Vagina (tissue), 2 donors: ENCODE results near the gene CARD9. TPM values are rescaled to one million over a fixed set of nuclear protein-coding genes. Genes with fewer than 3 reads are reported as not detected.

Experiments
- DNase-seq, 2 donors: peaks; one replicate each; pipeline ENCODE4 v3.0.0-alpha.2; 2017; ENCODE audit errors: extremely low spot score in 2 of 2
- H3K27ac ChIP-seq: fragments of 200-600 bp; sonication (generic); one replicate; pipeline ENCODE4 v1.5.1; 2019
- H3K27me3 ChIP-seq: fragments of 200-600 bp; sonication (generic); one replicate; pipeline ENCODE4 v1.5.1; 2019
- H3K36me3 ChIP-seq, 2 donors: fragments of 200-600 bp; sonication (generic); one replicate each; pipeline ENCODE4 v1.5.1; 2017 to 2019
- H3K4me1 ChIP-seq: fragments of 200-600 bp; sonication (generic); one replicate; pipeline ENCODE4 v1.5.1; 2019
- H3K4me3 ChIP-seq, 2 donors: fragments of 200-600 bp; sonication (generic); 1 replicate in 1 of 2; 2 replicates in 1 of 2; pipeline ENCODE4 v1.5.1; 2016 to 2019
- H3K9me3 ChIP-seq: fragments of 200-600 bp; sonication (generic); one replicate; pipeline ENCODE4 v1.5.1; 2019
- POLR2A ChIP-seq, 2 donors: fragments of 450-650 bp; IDR thresholded peaks; one replicate each; pipeline ENCODE4 v1.6.1; 2017; ENCODE audit warnings: antibody characterized with exemption in 2 of 2, mild to moderate bottlenecking in 2 of 2, moderate library complexity in 2 of 2
- POLR2AphosphoS5 ChIP-seq, 2 donors: sonication (generic); formaldehyde crosslinking; IDR thresholded peaks; one replicate each; pipeline ENCODE4 v1.9.0; 2017; ENCODE audit warnings: antibody characterized with exemption in 2 of 2, mild to moderate bottlenecking in 2 of 2, low read depth in 1 of 2; ENCODE audit not compliant: insufficient read depth in 1 of 2
- intact Hi-C: fragments of 100-400 bp; cut with DNase I; formaldehyde crosslinking; loops from one replicate; pipeline ENCODE4 v1.15.1; 2023
- total RNA-seq: library from RNA; depleted of rRNA; stranded (reverse); fragments of >200 nt; gene quantifications from one replicate; pipeline ENCODE4 v1.2.3, GENCODE V29; 2016
- TF ChIP-seq, protein P1 (sequence below), 3 experiments: fragments of 450-650 bp in 2 of 3; fragments of 200-600 bp in 1 of 3; sonication (generic) in 1 of 3; IDR thresholded peaks; one replicate each; pipeline ENCODE4 v1.5.1; 2017 to 2019; ENCODE audit warnings: antibody characterized with exemption in 3 of 3, mild to moderate bottlenecking in 2 of 3, moderate library complexity in 2 of 3

The CARD9 gene
- total RNA-seq, 1 donor from 2014 or later: 16.9 TPM

DNA sequence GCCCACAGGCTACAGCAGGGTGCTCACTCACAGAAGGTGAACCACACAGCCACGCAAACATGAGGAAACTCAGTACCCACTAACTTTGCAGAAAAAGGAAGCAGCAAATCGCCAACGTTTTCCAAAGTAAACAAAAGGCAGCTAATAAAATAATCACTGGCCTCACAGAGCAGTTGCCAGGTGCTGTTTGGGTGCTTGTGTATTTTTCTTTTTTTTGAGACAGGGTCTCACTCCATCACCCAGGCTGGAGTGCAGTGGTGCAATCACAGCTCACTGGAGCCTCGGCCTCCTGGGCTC, 22.7 kb upstream of the CARD9 start:
- Histone ChIP-seq H3K36me3 (peaks cover 0 to 68% of the 10 kb centered on the region in 2 donors), H3K27me3 (no peaks in the 10 kb centered on the region), H3K27ac (no peak overlapping the region), H3K9me3 (no peaks in the 10 kb centered on the region), H3K4me3 (no peak overlapping the region), H3K4me1 (peaks cover 21% of the 10 kb centered on the region)
- TF ChIP-seq, protein P1, sequence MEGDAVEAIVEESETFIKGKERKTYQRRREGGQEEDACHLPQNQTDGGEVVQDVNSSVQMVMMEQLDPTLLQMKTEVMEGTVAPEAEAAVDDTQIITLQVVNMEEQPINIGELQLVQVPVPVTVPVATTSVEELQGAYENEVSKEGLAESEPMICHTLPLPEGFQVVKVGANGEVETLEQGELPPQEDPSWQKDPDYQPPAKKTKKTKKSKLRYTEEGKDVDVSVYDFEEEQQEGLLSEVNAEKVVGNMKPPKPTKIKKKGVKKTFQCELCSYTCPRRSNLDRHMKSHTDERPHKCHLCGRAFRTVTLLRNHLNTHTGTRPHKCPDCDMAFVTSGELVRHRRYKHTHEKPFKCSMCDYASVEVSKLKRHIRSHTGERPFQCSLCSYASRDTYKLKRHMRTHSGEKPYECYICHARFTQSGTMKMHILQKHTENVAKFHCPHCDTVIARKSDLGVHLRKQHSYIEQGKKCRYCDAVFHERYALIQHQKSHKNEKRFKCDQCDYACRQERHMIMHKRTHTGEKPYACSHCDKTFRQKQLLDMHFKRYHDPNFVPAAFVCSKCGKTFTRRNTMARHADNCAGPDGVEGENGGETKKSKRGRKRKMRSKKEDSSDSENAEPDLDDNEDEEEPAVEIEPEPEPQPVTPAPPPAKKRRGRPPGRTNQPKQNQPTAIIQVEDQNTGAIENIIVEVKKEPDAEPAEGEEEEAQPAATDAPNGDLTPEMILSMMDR (IDR thresholded peaks at IDR 0.05): no peak
- TF ChIP-seq POLR2AphosphoS5 (IDR thresholded peaks at IDR 0.05; ENCODE audit: insufficient read depth in 1 of 2, low read depth in 1 of 2) (no peak), POLR2A (IDR thresholded peaks at IDR 0.05) (no peak)
- no peak for DNase-seq
- intact Hi-C loops: no loop called here

DNA sequence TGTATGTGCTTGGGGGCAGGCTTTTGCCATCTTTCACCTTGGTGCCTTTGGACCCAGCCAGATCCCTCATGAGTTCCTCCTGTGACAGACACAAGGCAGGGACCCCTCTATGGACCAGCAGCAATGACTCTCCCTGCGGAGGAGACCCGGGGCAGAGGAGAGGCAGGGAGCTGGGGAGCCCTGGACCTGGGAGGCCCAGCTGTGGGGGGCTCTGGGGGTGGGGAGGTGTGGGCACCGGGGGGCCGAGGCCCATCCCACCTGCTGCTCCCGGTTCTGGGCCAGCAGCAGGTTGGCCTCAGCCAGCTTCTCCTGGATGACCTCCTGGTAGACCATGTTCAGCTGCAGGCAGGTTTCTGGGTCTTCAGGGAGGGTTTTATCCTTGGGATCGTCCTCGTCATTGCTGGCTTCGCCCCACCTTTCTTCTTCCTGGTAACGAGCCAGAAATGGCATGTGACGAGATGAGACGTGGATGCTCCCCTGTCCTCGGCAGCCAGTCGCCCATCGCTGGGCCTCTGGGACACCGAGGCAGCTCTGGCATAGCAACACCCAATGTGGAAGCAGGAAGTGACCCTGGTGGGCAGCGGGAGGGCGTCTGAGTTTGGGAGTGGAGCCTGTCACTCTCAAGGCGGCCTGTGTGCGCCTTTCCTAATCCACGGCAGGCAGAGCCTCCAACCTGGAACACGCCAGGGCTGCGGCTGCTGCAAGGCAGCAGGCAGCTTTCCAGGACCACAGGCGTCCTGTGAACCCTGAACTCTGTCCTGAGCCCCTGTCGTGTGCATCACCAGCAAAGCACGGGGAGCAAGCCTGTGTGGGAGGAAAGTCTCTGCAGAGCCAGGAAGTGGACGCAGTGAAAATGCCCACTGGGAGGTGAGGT, 22.1 kb upstream of the CARD9 start:
- intact Hi-C loops: no loop called here
- Histone ChIP-seq H3K27me3 (no peaks in the 10 kb centered on the region), H3K27ac (no peak overlapping the region), H3K4me1 (peaks cover 18% of the 10 kb centered on the region), H3K4me3 (no peak overlapping the region), H3K36me3 (peaks cover 0 to 72% of the 10 kb centered on the region in 2 donors), H3K9me3 (no peaks in the 10 kb centered on the region)
- no peak for DNase-seq
- TF ChIP-seq, protein P1 (IDR thresholded peaks at IDR 0.05): no peak
- TF ChIP-seq POLR2A (IDR thresholded peaks at IDR 0.05) (no peak), POLR2AphosphoS5 (IDR thresholded peaks at IDR 0.05; ENCODE audit: insufficient read depth in 1 of 2, low read depth in 1 of 2) (no peak)

DNA sequence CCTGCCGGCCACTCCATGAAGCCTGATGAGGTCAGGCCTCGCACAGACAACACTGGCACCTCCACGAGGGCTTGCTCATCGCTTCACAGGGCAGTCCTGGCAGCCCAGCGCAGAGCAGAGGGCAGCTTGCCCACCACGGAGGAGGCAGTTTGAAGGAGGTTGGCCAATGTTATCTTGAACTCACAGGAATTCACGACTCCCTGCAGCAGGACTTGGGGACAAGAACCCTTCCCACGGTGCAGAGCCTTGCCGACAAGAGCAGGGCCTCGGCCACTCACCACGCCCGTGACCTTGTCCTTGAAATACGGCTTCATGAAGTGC, 21.5 kb upstream of the CARD9 start:
- H3K9me3 ChIP-seq: no peaks in the 10 kb centered on the region
- no peak overlapping the region for H3K4me3 ChIP-seq
- TF ChIP-seq POLR2AphosphoS5 (IDR thresholded peaks at IDR 0.05; ENCODE audit: insufficient read depth in 1 of 2, low read depth in 1 of 2) (no peak), POLR2A (IDR thresholded peaks at IDR 0.05) (no peak)
- TF ChIP-seq, protein P1 (IDR thresholded peaks at IDR 0.05): no peak
- intact Hi-C loops: no loop called here
- H3K27ac ChIP-seq: no peak overlapping the region
- DNase-seq: no peak
- H3K36me3 ChIP-seq: peaks cover 0 to 73% of the 10 kb centered on the region in 2 donors
- peaks cover 13% of the 10 kb centered on the region for H3K4me1 ChIP-seq
- H3K27me3 ChIP-seq: no peaks in the 10 kb centered on the region

DNA sequence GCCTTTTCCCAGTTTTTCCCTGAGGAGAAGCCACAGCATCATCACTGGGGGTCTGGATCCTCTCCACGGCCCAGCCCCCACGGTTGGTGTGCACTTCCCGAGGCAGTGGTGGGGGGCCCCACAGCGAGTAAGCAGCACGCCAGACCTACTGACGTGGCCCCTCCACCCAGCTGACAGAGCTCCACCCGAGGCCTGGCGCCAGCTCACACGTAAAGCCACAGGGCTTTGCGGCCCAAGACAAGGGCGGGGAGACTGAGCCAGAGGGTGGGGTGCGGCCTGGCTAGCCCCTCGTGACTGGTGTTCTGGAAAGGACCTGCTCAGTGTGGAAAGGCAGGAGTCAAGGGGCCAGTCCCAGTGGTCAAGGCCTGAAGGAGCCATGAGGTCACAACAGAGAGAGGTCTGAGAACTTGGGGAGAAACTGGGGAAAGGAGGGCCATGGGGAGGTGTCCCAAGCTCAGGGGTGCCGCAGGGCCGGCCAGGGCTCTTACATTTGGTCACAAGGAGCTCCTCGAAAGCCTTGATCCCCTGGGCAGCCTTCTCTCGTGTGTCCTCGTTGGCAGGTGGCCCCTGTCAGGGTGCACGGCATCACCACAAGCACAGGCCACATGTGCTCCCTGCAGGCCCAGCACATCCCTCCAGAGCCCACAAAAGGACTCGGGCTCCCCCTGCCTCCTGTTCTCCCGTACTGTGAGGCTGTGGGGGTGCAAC, 21.0 kb upstream of the CARD9 start:
- Histone ChIP-seq H3K9me3 (no peaks in the 10 kb centered on the region), H3K27ac (no peak overlapping the region), H3K27me3 (no peaks in the 10 kb centered on the region), H3K36me3 (peaks cover 0 to 78% of the 10 kb centered on the region in 2 donors), H3K4me1 (peaks cover 11% of the 10 kb centered on the region), H3K4me3 (no peak overlapping the region)
- intact Hi-C loops: no loop called here
- TF ChIP-seq, protein P1 (IDR thresholded peaks at IDR 0.05): no peak
- no peak for TF ChIP-seq POLR2A (IDR thresholded peaks at IDR 0.05)
- DNase-seq: no peak

DNA sequence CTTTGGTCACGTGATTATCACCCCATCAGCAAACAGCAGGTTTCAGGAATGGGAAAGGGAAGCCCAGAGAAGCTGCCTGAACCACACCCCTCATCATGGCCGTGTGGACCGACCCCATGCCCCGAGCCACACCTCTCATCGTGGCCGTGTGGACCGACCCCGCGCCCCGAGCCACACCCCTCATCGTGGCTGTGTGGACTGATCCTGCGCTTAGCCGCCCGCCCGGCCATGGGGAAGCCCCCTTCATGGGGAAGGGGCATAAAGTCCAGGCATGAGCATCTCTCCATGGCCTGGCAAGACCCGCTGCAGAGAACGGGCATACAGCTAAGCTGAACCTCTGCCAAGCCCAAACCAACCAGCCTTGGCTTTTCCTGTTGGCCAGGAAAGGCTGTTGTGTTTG, 20.1 kb upstream of the CARD9 start:
- intact Hi-C loops: no loop called here
- H3K4me3 ChIP-seq: no peak overlapping the region
- peaks cover 0 to 87% of the 10 kb centered on the region in 2 donors for H3K36me3 ChIP-seq
- H3K4me1 ChIP-seq: peaks cover 2% of the 10 kb centered on the region
- H3K9me3 ChIP-seq: no peaks in the 10 kb centered on the region
- no peaks in the 10 kb centered on the region for H3K27me3 ChIP-seq
- no peak overlapping the region for H3K27ac ChIP-seq
- no peak for DNase-seq
- TF ChIP-seq POLR2A (IDR thresholded peaks at IDR 0.05): no peak
- TF ChIP-seq, protein P1 (IDR thresholded peaks at IDR 0.05): no peak
- TF ChIP-seq POLR2AphosphoS5 (IDR thresholded peaks at IDR 0.05; ENCODE audit: insufficient read depth in 1 of 2, low read depth in 1 of 2): no peak
